ENCODE data around the gene NBEAL2.

DNA sequence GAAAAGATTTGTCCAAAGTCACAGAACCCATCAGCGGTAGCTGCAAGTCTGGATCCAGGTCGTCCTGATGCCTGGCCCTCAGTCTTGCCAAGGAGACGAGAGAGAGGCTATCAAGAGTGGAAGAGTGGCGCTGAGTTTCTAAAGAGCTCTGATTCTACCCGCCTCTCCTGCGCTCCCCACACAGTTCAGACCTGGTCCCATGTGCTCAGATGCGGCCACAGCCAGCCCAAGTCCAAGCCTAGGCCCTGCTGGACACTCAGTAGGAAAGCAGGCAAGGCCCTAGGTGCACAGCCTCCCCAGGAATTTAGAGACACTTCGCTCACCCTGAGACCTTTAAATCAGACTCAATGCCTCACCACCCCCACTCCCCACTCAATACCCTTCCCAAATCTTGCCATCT, 35.3 kb upstream of the NBEAL2 start:
- TF ChIP-seq, protein P1, sequence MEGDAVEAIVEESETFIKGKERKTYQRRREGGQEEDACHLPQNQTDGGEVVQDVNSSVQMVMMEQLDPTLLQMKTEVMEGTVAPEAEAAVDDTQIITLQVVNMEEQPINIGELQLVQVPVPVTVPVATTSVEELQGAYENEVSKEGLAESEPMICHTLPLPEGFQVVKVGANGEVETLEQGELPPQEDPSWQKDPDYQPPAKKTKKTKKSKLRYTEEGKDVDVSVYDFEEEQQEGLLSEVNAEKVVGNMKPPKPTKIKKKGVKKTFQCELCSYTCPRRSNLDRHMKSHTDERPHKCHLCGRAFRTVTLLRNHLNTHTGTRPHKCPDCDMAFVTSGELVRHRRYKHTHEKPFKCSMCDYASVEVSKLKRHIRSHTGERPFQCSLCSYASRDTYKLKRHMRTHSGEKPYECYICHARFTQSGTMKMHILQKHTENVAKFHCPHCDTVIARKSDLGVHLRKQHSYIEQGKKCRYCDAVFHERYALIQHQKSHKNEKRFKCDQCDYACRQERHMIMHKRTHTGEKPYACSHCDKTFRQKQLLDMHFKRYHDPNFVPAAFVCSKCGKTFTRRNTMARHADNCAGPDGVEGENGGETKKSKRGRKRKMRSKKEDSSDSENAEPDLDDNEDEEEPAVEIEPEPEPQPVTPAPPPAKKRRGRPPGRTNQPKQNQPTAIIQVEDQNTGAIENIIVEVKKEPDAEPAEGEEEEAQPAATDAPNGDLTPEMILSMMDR (IDR thresholded peaks at IDR 0.05): no peak
- no peak for TF ChIP-seq POLR2AphosphoS5 (IDR thresholded peaks at IDR 0.05)
